Left colon (tissue), 2 donors: Measurements from ENCODE around the gene MUC4. TPM values are rescaled to one million over a fixed set of nuclear protein-coding genes. Genes with fewer than 3 reads are reported as not detected.
A peak's percentile ranks its signal among the peaks of the same experiment; 100 is the strongest.
"Not testable (repeated sequence)": the region's sequence is repeated elsewhere in the genome, so short reads cannot be mapped to it uniquely, and the experiment has no call there.

Source experiments
- ATAC-seq: fragments of 200-7000 bp; cut with Tn5 transposase; one replicate; pipeline ENCODE4 v1.9.1; 2020; ENCODE audit warnings: mild to moderate bottlenecking, moderate library complexity
- DNase-seq, 2 donors: peaks; one replicate each; pipeline ENCODE4 v3.0.0-alpha.2; 2020
- intact Hi-C, 2 donors: fragments of 100-400 bp; cut with DNase I in 1 of 2; cut with micrococcal nuclease in 1 of 2; formaldehyde crosslinking; loops; one replicate each; pipeline versions ENCODE4 v1.11.2 to v1.14.0; 2022; cut with DNase I, micrococcal nuclease
- total RNA-seq, 2 donors: library from RNA; stranded (reverse); fragmentation: NEBNext Ultra II Directional; extraction: Animal tissue kit (Norgen Biotek cat#: 25700); gene quantifications; one replicate each; pipeline ENCODE4 v1.2.1, GENCODE V29; 2021
- donor health status: DM: no; HTN: no; CAD: no.
- donor health status: DM: yes; HTN: yes; CAD: no.

Gene MUC4
- total RNA-seq, 2 donors from 2014 or later, result 114 to 356 TPM

DNA sequence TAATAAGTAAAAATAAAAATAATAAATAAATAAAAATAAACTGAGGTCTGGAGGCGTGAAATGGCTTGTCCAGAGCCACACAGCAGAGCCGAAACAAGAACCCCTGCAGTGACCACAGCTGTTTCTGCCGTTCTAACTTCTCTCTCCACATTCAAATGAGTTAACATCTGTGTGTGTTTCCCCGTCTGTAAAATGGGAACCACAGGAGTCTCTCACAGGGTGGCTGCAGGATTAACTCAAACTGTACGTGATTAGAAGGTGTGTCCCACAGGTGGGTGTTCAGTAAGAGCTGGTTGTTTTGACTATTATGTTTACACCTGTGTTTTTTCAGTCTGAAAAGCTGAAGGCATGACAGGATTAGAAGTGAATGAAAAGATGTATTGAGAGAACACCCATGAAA, 27.0 kb upstream of the MUC4 start:
- ATAC-seq, result no peak
- DNase-seq, result no peak
- intact Hi-C loops, result no loop called here

GRCh38 chr3:195836476-195837135, 24.9 kb upstream of the MUC4 start:
- no peak for ATAC-seq
- no peak for DNase-seq
- intact Hi-C loops, result no loop called here

- peak; percentile 17 for ATAC-seq
Observed at GRCh38 chr3:195835791-195836190, 24.1 kb upstream of the MUC4 start.

GRCh38 chr3:195834675-195835583, 23.2 kb upstream of the MUC4 start:
- DNase-seq (peak in 1 of 2 donors; percentile 83), ATAC-seq (peak; percentile 78)
- intact Hi-C loops, result no loop called here

More at GRCh38 chr3:195835791-195836190, 24.1 kb upstream of the MUC4 start:
- DNase-seq, result no peak
- intact Hi-C loops, result no loop called here

- ATAC-seq (peak; percentile 25), DNase-seq (peak in 1 of 2 donors; percentile 47)
- intact Hi-C loops, result no loop called here
Observed at GRCh38 chr3:195829897-195830254, 18.1 kb upstream of the MUC4 start.

DNA sequence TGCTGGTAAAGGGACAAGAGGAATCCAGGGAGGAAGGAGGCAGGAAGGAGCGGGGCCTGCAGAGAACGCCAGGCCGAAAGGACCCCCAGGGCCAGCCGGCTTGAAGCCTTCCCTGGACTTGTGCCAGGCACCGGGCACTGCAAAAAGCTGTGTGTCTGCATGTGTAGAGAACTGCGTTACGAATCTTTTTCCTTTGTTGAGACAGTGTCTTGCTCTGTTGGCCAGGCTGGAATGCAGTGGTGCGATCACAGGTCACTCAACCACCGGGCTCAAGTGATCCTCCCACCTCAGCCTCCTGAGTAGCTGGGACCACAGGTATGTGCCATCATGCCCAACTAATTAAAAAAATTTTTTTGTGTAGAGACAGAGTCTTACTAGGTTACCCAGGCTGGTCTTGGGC, 17.0 kb upstream of the MUC4 start:
- ATAC-seq (peak; percentile 44), DNase-seq (no peak)
- intact Hi-C loops, result no loop called here

- ATAC-seq, result no peak
- intact Hi-C loops, result no loop called here
- DNase-seq, result no peak
Observed at GRCh38 chr3:195825857-195826804, 14.4 kb upstream of the MUC4 start.

DNA sequence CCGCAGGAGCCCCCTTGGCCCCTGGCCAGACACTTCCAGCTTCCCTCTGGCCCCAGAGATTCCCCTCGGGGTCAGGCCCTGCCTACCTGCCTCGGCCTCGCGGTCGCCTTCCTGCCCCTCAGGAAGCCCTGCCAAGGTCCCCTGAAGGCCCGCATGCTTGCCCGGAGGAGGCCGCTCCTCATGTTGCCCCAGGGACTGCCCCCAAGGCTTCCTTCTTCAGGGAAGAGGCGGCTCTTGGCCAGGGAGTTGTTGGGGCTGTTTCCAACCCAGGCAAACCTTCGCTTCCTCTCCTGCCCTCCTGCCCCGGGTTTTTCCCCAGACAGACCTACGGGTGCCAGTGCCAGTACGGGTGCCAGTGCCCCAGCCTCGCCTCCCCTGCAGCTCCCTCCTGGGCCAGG, 13.5 kb upstream of the MUC4 start:
- intact Hi-C loops, result no loop called here
- ATAC-seq (no peak), DNase-seq (no peak)

DNA sequence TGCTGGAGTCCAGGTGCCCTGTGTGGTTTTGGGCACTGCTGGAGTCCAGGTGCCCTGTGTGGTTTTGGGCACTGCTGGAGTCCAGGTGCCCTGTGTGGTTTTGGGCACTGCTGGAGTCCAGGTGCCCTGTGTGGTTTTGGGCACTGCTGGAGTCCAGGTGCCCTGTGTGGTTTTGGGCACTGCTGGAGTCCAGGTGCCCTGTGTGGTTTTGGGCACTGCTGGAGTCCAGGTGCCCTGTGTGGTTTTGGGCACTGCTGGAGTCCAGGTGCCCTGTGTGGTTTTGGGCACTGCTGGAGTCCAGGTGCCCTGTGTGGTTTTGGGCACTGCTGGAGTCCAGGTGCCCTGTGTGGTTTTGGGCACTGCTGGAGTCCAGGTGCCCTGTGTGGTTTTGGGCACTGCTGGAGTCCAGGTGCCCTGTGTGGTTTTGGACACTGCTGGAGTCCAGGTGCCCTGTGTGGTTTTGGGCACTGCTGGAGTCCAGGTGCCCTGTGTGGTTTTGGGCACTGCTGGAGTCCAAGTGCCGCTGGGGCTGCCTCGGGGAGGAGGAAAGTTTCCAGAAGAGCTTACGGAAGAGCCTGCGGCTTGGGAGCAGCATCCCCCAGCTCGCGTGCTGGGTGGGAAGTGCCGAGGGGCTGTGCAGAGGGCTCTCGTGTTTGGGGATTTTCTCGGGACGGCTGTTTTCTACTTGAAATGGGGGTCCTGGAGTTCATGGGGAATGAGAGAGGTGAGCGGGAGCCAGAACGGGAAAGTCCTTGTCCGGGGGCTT, 12.9 kb upstream of the MUC4 start:
- ATAC-seq, intact Hi-C loops, DNase-seq: not testable (repeated sequence)

DNA sequence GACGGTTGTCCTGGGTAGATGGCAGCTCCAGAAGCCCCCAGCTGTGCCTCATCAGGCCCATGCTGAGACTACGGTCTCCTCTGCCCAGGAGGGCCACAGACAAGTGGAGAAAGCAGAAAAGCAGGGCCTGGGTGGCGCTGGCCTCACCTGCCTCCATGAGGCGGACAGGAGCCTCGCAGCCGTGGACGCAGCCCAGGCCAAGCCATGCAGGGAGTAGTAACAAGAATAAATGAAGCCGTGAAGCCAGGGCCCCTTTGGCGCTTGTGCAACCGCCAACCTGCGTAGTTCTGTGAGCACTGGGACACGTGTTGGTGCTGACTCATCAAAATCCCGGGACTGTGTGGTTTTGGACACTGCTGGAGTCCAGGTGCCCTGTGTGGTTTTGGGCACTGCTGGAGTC, 12.3 kb upstream of the MUC4 start:
- DNase-seq (peak in 1 of 2 donors; percentile 43), ATAC-seq (peak; percentile 35)
- intact Hi-C loops, result no loop called here

DNA sequence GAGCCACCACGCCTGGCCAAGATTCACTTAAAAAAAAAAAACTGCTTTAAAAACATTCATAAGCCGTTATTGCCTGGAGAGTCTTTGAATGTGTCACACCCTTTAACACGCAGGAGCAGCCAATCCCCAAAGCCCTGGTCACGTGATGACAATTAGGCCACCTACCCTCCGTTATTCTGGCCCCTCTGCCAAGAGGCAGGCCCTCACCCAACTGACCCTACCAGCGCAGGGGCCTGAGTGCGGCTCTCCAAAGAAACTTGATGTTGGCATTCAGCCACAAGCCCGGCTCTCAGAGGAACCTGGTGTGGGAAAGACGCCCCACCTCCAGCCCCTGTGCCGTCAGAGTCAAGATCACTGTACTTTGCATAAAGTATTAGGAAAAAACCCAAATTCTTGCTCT, 11.6 kb upstream of the MUC4 start:
- ATAC-seq (peak; percentile 73), DNase-seq (peak in 1 of 2 donors; percentile 63)
- intact Hi-C loops, result no loop called here

DNA sequence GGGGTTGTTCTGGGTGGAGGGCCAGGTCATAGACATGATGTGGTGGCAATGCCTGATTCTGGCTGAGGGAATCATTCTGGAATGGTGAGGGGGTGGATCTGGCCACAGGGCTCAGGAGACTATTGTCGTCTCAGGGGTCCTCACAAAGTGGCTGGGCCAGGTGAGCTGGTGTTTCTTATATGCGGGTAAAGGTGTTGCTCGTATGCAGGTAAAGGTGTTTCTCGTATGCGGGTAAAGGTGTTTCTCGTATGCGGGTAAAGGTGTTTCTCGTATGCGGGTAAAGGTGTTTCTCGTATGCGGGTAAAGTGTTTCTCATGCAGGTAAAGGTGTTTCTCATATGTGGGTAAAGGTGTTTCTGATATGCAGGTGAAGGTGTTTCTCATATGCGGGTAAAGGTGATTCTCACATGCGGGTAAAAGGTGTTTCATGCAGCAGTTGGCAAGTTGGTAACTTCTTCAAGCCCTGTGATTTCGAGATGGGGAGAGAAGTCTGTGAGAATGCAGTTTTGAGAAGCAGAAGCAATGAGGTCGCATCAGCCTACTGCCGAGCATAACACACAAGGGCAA, 10.5 kb upstream of the MUC4 start:
- DNase-seq (no peak), ATAC-seq (no peak)
- intact Hi-C loops, result no loop called here

GRCh38 chr3:195821403-195822130, 9.8 kb upstream of the MUC4 start:
- peak in 1 of 2 donors; percentile 58 for DNase-seq
- ATAC-seq, result peak; percentile 57
- intact Hi-C loops, result no loop called here

- no peak for ATAC-seq
- intact Hi-C loops, result no loop called here
Observed at GRCh38 chr3:195820901-195821300, 9.2 kb upstream of the MUC4 start.

GRCh38 chr3:195820186-195820585, 8.5 kb upstream of the MUC4 start:
- no peak for DNase-seq
- ATAC-seq, result no peak
- intact Hi-C loops, result no loop called here

More at GRCh38 chr3:195820901-195821300, 9.2 kb upstream of the MUC4 start:
- no peak for DNase-seq

- DNase-seq (peak in 1 of 2 donors; percentile 4), ATAC-seq (no peak)
- intact Hi-C loops, result no loop called here
Observed at GRCh38 chr3:195818301-195818700, 6.6 kb upstream of the MUC4 start.

DNA sequence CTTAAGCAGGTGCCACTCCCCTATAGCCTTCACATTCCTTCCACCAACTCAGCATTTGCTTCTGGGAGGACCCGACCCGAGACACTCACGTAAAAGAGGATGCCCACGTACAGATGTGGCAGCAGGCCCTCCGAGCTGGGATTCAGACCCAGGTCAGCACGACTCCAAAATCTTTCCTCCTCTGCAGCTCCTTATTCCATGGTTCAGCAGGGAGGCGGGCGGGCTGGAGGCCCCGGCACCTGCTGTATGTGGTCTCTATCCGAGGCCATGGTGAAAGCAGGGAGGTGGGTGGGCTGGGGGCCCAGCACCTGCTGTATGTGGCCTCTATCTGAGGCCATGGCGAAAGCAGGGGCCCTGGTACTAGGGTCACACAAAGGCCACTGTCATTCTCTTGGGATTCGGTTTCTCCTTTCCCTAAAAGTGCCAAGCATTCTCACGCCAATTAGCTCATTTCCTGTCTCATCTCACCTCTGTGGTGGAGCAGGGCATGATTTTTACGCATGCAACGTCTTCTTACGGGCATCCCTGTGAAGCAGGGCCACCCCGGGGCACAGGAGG, 5.9 kb upstream of the MUC4 start:
- DNase-seq (peak in 1 of 2 donors; percentile 2), ATAC-seq (no peak)
- intact Hi-C loops, result no loop called here
